HG02798 (cell line): ENCODE measurements around the gene PDPK1.

Experiments
- ATAC-seq: cut with Tn5 transposase; IDR thresholded peaks from one replicate; pipeline ENCODE4 v1.9.1; 2021; ENCODE audit warnings: mild to moderate bottlenecking; ENCODE audit not compliant: unreplicated experiment, poor library complexity

Gene PDPK1

DNA sequence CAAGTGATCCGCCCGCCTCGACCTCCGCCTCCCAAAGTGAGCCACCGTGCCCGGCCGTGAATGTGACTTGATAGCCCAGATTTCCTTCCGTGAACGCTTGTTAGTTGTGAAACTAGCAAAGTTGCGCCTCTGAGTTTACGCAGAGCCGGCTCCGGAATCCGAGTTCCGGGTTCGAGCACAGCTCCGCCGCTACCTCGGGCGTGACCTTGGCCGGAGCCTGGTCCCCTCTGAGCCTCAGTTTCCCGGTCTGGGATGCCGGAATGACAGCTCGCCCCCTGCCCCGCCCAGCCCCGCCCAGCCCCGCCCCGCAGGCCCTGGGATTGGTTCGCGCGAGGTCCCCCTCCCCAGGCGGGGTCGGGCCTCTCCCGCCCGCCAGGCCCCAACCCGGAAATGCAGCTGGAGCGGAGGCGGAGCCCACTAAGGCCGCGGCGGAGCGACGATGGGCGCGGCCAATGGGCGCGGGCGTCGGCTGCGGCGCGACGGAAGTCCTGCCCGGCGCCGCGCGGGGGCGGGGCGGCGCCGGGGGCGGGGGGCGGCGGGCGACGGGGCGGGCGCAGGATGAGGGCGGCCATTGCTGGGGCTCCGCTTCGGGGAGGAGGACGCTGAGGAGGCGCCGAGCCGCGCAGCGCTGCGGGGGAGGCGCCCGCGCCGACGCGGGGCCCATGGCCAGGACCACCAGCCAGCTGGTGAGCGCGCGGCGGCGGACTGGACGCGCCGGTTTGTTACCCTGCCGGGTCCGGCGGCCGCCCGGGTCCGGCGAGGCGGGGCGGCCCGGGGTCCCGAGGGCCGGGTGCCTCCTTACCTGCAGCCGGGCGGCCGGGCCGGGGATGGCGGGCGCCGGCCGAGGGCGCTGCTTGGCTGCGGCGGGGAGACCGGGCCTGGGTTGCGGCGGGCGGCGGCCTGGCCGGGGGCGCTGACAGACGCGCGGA lies at the start of gene PDPK1:
Gene PDPK1 (plus strand): TSS at position 571 of the 929 bp plus-strand sequence. CDS start 92 bp downstream, at position 663.
- ATAC-seq = peak; percentile 92

DNA sequence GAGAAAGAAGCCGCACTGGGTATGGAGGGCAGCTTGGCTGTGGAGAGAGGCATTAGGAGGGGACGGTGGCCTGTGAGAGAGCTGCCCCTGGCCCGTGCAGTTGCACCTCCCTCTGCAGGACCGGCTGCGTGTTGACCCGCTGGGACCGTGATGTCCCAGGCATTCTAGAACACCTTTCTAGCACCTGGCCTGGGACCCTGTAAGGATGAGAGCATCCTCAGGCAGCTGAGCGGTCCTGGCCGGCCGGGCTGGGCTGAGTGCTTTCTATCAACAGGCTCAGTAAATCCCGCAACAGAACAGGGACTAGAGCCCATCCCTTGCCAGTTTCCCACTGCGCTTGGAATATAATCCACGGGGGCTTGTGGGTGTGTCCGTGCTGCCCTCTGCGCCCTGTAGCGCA lies 48.2 kb upstream of the PDPK1 start:
- ATAC-seq = no peak

DNA sequence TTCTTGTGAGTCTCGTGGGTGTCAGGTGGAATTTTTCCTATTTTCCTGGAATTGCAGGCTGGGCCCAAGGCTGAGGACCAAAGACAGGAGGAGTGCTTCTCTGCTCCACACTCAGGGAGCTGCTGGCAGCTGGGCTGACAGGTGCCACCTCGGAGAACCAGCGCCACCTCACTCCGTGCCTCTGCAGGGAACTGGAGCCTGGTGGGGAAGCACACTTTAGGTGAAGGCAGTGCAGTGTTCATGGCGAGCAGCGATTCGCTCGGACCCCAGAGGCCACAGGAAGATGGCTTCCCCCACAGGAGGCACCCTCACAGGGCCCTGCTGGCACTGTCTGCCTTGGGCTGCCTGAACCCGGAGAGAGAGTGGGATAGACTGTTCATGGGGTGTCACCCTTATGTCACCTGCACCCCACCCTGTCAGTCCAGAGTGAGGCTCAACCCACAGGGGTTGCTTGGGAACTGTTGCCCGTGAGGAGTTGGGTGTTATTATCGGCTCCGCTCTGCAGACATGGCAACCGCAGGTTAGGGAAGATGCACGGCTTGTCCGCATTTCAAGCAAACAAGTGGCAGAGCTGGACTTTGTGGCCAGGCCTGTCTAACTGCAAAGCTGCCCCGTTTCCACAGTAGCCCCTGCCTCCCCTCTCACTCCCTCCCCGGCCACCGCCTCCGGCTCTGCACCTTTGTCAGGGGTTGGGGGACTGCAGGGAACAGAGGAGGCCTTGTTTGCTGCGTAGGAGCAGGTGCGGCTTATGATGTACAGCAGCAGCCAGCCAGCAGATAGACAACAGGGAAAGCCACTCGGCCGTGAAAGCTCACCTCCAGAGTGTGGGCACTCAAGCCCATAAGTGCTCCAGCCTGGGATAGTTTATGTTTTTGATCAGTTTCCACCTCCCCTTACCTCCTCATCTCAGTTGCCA lies 47.4 kb upstream of the PDPK1 start:
- no peak for ATAC-seq

DNA sequence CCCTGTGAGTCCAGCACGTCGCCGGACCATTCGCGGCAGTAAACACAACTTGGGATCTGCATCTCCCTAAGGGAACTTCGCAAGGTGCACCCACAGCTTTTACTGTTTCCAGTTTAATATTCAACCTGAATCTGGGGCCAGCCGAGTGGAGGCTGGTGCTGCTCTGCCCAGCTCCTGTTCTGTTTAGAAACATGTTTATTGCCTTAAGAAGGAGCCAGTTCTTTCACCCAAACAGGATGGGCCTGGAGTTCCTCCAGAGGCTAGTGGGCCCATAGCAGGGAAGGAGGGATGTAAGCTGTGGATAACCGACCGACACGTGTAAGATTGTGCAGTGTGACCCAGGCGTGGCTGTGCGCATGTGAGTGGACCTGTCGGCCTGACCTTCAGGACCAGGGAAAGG lies 45.5 kb upstream of the PDPK1 start:
- no peak for ATAC-seq

DNA sequence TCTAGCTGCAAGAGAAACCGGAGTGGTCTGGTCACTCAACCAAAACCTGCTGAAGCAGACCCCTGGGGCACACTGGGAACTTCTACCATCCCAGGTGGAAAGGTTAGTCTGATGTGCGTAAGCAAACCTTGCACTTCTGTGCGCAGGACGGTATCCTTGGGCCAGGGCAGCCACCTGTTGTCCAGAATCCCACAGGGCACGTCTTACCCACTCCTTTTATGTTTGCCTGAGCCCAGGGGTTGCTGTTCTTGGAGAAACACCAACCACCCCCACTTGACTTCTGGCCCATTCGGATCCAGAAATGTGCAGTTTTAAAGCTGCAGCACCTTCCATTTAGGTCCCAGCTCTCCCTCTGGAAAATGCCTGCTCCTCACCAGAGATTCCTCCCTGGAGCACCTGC lies 44.2 kb upstream of the PDPK1 start:
- ATAC-seq = no peak

DNA sequence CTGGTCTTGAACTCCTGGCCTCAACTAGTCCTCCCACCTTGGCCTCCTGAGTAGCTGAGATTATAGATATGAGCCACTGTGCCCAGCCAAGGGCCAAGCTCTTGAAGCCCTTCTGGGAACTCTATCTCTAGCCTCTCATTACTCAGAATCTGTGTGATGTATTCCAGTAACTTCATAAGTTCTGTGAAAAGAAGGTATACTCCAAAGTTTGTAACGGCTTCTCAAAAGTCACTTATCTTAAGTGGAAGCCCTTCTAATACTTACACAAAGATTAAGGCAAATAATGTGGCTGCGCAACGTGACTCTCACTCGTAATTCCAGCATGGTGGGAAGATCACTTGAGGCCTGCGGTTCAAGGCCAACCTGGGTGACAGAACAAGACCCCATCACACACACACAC lies 43.2 kb upstream of the PDPK1 start:
- ATAC-seq = no peak

DNA sequence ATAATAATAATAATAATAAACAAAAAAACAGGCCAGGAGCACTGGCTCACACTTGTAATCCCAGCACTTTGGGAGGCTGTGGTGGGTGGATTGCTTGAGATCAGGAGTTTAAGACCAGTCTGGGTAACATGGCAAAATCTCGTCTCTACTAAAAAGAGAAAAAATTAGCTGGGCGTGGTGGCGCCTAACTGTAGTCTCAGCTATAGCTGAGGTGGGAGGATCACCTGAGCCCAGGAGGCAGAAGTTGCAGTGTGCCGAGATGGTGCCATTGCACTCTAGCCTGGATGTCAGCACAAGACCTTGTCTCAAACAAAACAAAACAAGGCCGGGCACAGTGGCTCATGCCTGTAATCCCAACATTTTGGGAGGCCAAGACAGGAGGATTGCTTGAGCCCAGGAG lies 42.8 kb upstream of the PDPK1 start:
- no peak for ATAC-seq

DNA sequence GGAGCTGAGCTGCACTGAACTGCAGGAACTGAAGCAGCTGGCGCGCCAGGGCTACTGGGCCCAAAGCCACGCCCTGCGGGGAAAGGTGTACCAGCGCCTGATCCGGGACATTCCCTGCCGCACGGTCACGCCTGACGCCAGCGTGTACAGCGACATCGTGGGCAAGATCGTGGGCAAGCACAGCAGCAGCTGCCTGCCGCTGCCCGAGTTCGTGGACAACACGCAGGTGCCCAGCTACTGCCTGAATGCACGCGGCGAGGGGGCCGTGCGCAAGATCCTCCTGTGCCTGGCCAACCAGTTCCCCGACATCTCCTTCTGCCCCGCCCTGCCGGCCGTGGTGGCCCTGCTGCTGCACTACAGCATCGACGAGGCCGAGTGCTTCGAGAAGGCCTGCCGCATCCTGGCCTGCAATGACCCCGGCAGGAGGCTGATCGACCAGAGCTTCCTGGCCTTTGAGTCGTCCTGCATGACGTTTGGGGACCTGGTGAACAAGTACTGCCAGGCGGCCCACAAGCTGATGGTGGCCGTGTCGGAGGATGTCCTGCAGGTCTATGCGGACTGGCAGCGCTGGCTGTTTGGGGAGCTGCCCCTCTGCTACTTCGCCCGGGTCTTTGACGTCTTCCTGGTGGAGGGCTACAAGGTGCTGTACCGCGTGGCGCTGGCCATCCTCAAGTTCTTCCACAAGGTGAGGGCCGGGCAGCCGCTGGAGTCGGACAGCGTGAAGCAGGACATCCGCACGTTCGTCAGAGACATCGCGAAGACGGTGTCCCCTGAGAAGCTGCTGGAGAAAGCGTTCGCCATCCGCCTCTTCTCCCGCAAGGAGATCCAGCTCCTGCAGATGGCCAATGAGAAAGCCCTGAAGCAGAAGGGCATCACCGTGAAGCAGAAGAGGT lies 41.4 kb upstream of the PDPK1 start:
- ATAC-seq = no peak

DNA sequence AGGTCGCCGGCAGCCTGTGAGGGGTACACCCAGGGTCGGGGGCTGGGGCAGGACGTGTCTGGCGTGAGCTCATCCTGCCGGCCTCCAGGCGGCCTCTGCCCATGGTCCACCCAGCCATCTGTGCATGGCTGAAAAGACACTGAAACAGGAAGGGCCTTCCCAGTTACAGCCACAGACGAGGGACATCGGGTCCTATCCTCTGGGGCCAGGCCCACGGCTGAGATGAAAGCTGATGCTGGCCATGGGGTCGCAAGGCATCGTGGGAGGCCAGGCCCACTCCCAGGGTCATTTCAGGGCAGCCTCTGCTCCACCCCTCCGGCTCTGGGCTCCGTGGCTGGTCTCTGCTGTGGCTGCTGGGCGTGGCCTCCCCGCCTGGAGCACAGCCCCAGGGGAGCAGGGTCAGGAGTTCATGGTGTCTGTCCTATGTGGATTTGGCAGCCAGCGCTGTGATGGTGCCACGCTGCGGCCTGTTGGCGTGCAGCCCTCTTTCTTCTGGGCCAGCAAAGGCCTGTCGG lies 40.6 kb upstream of the PDPK1 start:
- ATAC-seq = no peak

DNA sequence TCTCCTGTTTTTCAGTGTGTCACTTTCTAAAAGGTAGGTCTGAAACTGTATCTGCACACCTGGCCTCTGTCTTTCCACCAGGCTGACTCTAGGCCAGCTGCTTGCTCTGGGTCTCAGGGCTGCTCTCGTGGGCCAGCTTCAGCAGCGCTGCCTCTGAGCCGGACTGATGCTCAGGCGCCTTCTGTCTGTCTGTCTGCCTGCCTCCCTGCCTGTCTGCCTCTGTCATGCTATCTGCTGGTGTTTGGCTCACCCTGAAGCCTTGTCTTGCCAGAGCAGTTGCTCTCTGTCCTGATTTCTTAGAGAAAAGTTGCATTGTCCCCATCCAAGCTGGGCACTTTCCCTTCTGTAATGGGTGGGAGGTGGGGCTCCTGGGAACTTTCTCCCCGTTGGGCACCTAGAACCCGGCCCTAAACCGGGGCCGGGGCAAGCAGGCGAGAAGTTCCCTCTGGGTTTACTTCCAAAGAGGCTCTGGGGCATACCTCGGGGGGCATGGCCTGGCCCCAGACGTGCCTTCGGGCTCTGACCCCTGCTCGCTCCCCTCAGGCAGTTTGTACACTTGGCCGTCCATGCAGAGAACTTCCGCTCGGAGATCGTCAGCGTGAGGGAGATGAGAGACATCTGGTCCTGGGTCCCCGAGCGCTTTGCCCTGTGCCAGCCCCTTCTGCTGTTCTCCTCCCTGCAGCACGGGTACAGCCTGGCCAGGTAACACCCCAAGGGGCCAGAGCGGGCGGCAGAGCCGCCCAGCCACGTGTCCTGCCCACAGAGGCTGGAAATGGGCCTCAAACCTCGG lies 39.9 kb upstream of the PDPK1 start:
- no peak for ATAC-seq

DNA sequence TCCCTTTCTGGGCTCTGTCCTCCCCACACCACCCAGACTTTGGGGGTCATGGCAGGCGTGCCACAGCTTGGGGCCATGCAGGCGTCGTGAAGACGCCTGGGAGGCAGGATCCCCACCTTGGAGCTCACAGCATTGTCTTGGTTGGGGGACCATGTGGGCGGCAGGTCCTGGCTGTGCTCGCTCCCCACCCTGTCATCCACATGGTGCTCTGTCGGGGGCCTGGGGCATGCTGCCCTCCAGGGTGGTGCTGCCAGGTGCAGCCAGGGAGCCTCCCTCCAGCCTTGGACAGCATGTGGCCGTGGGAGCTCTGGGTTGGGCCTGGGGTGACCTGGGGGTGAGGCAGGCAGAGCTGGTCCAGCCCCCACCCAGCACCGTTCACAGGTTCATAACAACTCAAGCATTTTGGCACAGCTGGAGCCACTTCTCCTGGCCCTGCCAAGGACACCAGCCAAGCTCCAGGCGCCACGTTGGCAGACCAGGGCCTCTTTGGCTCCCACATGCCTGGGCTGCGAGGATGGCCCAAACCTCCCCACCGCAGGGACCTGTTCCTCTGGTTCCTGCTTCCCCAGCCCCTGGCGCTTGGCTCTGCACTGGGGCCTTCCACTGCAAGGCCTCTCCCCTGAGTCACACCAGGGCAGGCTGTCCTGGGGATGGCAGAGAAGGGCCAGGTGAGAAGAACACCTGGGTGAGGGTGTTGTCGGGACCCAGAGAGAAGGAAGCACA lies 39.1 kb upstream of the PDPK1 start:
- ATAC-seq = no peak

DNA sequence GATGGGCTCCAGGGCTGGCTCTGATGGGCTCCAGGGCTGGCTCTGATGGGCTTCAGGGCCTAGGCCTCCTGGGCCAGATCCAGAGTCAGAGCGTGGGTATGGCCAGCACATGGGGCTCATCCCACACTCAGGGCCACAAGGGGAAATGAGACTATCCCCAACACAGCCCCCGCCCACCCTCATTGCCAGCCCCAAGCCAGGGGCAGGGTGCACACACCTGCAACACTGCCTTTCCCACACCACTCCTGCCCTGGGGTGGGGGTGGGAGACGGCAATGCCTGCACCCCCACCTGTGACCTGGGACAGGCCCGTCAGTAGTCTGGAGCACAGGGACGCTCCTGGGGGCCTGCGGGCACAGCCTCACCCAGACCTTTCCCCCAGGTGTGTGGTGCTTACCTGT lies 38.4 kb upstream of the PDPK1 start:
- ATAC-seq = no peak

DNA sequence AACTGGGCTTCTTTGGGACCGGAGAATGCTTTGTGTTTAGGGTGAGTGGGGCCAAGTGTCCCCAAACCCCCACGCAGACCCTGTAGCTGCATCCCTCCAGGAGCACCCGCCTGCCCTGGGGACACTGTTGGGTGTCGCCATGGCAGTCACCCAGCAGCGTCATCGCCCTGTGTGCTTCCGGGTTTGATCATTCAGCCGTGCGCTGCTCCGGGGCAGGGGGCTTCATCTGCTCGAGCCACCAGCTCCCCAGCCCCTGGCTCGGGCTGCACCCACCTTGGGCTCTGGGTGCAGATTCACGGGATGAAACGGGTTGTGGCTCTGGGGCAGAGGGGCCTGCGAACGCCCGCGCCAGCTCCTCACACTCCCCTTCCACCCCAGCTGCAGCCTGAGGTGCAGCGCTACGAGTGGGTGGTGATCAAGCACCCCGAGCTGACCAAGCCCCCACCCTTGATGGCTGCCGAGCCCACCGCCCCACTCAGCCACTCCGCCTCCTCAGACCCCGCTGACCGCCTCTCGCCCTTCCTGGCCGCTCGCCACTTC lies 37.9 kb upstream of the PDPK1 start:
- no peak for ATAC-seq

DNA sequence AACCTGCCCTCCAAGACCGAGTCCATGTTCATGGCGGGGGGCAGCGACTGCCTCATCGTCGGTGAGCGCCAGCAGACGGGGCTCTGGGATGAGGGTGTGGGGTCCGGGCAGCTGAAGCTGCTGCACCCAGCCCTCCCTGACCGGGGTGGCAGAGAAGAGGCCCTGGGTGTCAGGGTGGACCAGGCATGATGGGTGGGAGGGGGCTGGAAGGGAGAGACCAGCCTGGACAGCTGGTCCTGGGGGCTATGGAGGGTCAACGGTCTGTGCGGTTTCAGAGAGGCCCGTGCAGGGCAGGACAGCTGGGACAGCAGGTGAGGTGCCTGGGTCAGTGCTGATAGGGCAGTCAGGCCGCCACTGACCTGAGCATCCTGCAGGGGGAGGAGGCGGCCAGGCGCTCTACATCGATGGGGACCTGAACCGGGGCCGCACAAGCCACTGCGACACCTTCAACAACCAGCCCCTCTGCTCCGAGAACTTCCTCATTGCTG lies 37.3 kb upstream of the PDPK1 start:
- no peak for ATAC-seq

DNA sequence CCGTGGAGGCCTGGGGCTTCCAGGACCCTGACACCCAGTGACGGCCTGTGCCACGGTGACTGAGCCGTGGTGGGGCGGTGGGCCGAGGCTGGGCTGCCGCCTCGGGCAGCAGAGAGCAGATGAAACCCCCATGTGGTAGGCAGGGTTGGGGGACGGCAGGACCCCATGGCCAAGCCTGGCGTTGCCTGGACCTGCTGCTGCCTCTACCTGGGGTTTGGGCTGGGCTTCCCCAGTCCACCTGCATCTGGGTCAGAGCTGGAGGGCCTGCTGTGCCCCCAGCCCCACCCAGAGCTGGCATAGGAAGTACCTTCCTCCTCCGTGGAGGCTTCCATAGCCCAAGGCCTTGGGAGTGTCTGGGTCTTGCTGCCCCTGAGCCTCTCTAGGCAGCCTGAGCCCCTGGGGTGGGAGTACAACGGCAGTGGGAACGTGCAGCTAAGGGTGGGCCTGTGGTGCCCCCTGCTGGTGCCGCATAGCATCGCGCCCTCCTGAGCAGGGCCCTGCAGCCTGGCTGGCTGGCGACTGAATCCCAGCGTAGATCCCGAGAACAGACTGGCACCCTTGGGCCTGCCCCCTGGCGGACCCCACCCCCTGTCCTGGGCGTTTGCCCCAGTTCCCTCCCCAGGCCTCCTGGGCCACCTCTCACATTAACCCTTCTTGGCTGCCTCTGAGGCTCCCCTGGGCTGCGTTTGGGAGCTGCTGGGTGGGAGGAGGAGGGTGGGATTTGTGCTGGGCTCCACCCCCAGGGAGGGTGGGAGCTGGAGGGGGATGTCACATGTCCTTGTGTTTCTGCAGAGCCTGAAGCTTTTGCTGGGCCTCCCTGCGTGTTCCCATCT lies 36.7 kb upstream of the PDPK1 start:
- peak; percentile 62 for ATAC-seq

DNA sequence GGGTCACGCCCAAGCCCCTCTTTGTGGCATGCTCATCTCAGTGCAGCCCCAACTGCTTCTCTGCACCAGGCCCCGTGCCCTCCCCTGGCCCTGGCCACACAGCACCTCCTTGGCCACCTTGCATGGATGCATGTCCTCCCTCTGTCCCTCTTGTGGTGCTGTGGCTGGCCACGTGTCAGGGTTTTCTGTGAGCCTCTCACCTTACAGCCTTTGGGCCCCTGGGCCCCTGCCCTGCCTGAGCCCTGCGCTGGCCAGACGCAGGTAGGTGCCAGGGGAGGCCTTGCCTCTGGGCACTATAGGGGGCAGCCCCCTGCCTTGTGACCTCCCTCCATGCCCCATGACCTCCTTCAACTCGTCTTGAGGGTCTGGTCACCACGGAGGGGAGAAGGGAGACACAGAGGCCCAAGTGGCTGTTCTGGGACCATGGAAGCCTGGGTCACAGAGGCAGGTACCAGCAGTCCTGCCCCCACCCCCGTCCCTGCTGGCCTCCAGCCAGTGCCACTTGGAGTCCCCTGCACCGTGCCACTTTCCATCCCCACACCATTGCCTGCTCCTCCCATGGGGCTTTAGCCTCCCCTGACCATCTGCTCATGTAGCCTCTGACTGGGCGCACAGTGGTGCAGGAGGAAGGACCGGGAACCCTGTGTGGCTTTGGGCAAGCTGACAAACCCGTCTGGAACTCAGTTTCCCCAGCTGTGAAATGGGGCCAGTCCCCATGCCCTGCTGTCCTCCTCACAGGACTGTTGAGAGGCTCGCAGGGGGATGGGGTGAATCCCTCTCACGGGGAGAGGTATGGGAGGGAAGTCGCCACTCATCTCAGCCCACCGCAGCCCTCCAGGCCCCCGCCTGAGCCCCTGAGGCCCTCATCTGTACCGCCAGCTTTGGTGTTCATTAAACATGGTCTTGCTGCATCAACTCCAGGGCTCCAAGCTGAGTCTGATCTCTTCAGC lies 35.6 kb upstream of the PDPK1 start:
- no peak for ATAC-seq
